ENCODE measurements around the gene RAB3GAP2.
"Not testable (repeated sequence)": the region's sequence is repeated elsewhere in the genome, so short reads cannot be mapped to it uniquely, and the experiment has no call there.

The RAB3GAP2 gene

GRCh38 chr1:220195701-220196100 lies 76.6 kb downstream of the RAB3GAP2 start:
- no peak for DNase-seq (ENCODE audit: low spot score)

- peak; percentile 32 for DNase-seq (ENCODE audit: low spot score)
Observed at GRCh38 chr1:220189750-220190347, 82.4 kb downstream of the RAB3GAP2 start.

- DNase-seq (ENCODE audit: low spot score), result no peak
Observed at GRCh38 chr1:220188538-220188937, 83.7 kb downstream of the RAB3GAP2 start.

- no peak for DNase-seq (ENCODE audit: low spot score)
Observed at GRCh38 chr1:220186752-220187151, 85.5 kb downstream of the RAB3GAP2 start.

GRCh38 chr1:220184506-220184905 lies 87.7 kb downstream of the RAB3GAP2 start:
- DNase-seq (ENCODE audit: low spot score), result no peak

GRCh38 chr1:220182656-220183055 lies 89.6 kb downstream of the RAB3GAP2 start:
- DNase-seq (ENCODE audit: low spot score), result no peak

GRCh38 chr1:220182111-220182510 lies 90.1 kb downstream of the RAB3GAP2 start:
- DNase-seq (ENCODE audit: low spot score), result peak; percentile 30

- DNase-seq (ENCODE audit: low spot score), result no peak
Observed at GRCh38 chr1:220176540-220176939, 95.7 kb downstream of the RAB3GAP2 start.

- DNase-seq (ENCODE audit: low spot score), result no peak
Observed at GRCh38 chr1:220170836-220171526, 101.3 kb downstream of the RAB3GAP2 start.

GRCh38 chr1:220169887-220170286 lies 102.4 kb downstream of the RAB3GAP2 start:
- DNase-seq (ENCODE audit: low spot score), result not testable (repeated sequence)

- DNase-seq (ENCODE audit: low spot score), result no peak
Observed at GRCh38 chr1:220166853-220167252, 105.4 kb downstream of the RAB3GAP2 start.

- no peak for DNase-seq (ENCODE audit: low spot score)
Observed at GRCh38 chr1:220164517-220164916, 107.7 kb downstream of the RAB3GAP2 start.

GRCh38 chr1:220164116-220164515 lies 108.1 kb downstream of the RAB3GAP2 start:
- no peak for DNase-seq (ENCODE audit: low spot score)

- no peak for DNase-seq (ENCODE audit: low spot score)
Observed at GRCh38 chr1:220160027-220160426, 112.2 kb downstream of the RAB3GAP2 start.

- no peak for DNase-seq (ENCODE audit: low spot score)
Observed at GRCh38 chr1:220159041-220159440, 113.2 kb downstream of the RAB3GAP2 start.

- DNase-seq (ENCODE audit: low spot score), result not testable (repeated sequence)
Observed at GRCh38 chr1:220158530-220158929, 113.7 kb downstream of the RAB3GAP2 start.

- no peak for DNase-seq (ENCODE audit: low spot score)
Observed at GRCh38 chr1:220157738-220158137, 114.5 kb downstream of the RAB3GAP2 start.

GRCh38 chr1:220156620-220157146 lies 115.6 kb downstream of the RAB3GAP2 start:
- no peak for DNase-seq (ENCODE audit: low spot score)

- no peak for DNase-seq (ENCODE audit: low spot score)
Observed at GRCh38 chr1:220153147-220153546, 119.1 kb downstream of the RAB3GAP2 start.

- DNase-seq (ENCODE audit: low spot score), result no peak
Observed at GRCh38 chr1:220151454-220151853, 120.8 kb downstream of the RAB3GAP2 start.

- no peak for DNase-seq (ENCODE audit: low spot score)
Observed at GRCh38 chr1:220149742-220150141, 122.5 kb downstream of the RAB3GAP2 start.

GRCh38 chr1:220144051-220144450 lies 128.2 kb downstream of the RAB3GAP2 start:
- no peak for DNase-seq (ENCODE audit: low spot score)

- no peak for DNase-seq (ENCODE audit: low spot score)
Observed at GRCh38 chr1:220139966-220140365, 132.3 kb downstream of the RAB3GAP2 start.

All from kidney tubule cell (primary cell).